Activated T-cell treated with anti-CD3 and anti-CD28 coated beads for 1 hour (primary cell): ENCODE results near the gene ANKRD12.
A peak's percentile ranks its signal among the peaks of the same experiment; 100 is the strongest.

ENCODE experiments used
- DNase-seq: peaks from one replicate; pipeline ENCODE4 v3.0.0-alpha.2; 2020; ENCODE audit warnings: low read depth

Gene ANKRD12

DNA sequence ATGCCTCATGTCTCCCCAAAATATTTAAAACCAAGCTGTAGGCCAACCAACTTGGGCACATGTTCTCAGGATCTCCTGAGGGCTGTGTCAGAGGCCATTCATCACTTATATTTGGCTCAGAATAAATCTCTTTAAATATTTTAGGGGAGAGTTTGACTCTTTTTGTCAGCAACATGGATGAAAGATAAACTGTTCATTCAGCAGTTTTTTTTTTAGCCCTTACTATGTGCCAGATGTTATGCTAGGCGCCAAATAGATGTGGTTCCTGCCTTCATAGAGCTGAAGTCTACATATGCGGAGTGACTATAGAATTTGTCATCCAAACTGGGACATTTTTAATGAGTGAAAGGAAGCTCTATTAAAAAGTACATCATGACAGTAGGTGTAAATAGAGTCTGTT is 155.5 kb downstream of the ANKRD12 start:
- DNase-seq: no peak

DNA sequence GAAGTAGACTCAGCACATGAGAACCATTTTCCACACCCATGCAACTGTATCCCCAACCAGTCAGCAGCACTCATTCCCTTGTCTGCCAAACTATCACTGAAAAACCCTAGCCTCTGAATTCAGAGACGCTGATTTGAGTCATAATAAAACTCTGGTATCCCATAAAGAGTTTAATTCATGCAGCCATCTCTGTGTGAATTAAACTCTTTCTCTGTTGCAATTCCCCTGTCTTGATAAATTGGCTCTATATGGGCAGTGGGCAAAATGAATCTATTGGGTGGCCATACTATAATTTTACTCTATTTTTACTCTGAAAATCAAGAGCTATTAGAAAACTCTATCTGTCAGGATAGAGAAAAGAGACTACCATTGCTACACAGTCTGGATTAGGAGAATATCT is 157.4 kb downstream of the ANKRD12 start:
- DNase-seq: no peak

DNA sequence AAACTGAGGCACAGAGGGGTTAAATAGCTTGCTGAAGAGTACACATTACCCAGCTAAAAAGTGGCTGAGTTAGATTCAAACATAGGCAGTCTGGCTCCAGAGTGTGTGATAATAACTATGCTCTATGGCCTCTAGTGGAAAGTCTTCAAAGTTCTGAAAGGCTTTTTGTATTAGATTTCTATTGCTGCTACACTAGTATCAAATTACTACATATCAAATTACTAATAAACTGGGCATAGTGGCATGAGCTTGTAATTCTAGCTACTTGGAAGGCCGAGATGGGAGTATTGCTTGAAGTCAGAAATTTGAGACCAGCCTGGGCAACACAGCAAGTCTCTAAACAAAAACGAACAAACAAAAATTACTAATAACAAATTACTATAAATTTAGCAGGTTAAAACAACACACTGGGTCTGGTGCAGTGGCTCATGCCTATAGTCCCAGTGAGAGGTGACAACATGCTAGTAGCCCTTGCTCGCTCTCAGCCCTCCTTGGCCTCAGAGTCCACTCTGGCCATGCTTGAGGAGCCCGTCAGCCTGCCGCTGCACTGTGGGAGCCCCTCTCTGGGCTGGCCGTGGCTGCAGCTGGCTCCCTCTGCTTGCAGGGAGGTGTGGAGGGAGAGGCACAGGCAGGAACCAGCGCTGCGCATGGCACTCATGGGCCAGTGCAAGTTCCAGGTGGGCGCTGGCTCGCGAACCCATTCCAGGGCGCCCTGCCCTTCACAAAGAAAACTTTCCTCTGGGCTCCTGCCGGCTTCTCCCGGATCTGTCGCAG is 159.8 kb downstream of the ANKRD12 start:
- DNase-seq: no peak

DNA sequence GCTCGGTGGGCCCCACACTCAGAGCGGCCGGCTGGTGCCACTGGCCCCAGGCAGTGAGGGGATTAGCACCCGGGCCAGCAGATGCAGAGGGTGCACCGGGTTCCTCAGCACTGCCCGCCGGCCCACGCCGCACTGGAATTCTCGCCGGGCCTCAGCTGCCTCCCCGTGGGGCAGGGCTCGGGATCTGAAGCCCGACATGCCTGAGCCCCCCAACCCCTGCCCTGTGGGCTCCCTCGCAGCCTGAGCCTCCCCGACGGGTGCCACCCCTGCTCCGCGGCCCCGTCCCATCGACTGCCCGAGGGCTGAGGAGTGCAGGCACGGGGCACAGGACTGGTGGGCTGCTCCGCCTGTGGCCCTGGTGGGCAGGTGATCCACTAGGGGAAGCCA is 160.4 kb downstream of the ANKRD12 start:
- DNase-seq: no peak

DNA sequence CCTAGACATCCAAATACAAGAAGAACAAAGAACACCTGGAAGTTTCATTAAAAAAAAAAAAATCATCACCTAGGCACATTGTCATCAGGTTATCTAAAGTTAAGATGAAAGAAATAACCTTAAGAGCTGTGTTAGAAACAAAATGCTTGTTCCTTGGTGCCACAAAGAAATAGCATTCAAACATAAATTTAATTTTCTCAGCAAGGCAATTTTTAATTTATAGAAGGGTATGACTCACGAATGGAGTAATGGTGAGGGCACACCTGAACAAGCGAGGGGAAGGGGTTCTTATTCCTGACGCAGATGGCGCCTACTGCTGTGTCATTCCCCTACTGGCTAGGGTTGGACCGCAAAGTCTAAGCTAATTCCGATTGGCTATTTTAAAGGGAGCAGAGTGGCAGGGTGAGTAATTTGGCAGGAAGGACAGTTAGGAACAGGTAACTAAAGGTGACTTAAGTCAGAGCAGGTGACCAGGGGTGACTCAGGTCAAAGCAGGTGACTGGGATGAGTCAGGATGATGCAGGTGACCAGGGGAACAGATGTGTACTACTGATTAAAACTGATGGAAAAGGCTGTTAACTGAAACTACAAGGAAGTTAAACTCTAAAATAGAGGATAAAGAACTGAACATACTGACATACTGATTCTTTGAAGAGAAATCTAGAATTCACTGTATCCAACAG is 167.9 kb downstream of the ANKRD12 start:
- DNase-seq: no peak

DNA sequence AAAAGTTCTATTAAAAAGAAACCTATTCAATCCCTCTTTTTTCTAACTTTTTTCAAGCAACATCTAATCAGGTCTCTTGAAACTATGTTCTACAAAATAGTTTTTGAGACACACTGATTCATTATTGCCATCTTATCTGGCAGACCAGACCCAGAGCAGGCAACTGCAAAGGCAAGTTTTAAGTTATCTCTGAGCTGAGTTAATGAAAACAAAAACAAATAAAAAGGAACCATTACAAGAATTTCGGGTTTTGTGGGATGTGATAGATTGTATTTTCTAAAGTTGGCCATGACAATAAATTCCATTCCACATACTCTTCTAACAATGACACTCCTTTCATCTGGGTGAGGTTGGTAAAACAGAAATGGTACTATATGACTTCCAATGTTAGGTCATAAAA is 182.8 kb downstream of the ANKRD12 start:
- no peak for DNase-seq

DNA sequence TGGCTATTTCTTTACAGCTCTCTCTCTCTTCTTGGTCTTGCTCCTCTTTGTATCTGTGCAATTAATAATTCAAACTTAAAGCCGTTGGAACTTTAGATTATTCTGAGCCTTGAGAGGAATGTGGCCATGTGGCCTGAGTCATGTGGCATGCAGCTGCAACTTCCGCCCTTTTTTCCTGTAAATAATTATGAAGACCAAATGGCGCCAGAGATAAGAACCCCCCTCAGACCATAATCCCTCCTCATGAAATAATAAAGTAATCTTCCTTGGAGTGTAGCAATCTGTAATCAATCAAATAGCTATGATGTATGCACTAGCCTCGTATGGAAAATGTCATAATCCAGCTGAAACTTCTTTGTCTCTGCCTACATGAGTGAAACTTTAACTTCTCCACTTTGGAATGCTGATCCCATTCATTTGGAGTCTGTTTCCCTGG is 184.5 kb downstream of the ANKRD12 start:
- no peak for DNase-seq

DNA sequence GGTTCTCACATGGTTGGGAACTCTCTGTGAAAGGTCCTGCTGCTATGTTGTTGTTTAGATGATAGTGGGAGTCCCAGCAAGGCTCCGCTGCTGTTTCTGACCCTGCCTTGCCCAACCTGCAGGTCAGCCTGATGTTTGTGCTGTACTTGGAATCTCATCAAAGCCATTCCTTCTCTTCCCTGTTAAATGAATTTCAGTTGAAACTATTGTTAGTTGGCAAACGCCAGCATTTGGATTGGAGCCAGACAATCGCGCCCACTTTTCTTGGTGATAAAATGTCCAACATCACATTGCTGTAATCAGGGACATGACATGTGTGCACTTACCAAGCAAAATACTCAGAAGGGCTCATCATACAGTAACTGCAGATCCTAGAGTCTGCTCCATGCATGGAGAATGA is 185.2 kb downstream of the ANKRD12 start:
- DNase-seq: no peak

DNA sequence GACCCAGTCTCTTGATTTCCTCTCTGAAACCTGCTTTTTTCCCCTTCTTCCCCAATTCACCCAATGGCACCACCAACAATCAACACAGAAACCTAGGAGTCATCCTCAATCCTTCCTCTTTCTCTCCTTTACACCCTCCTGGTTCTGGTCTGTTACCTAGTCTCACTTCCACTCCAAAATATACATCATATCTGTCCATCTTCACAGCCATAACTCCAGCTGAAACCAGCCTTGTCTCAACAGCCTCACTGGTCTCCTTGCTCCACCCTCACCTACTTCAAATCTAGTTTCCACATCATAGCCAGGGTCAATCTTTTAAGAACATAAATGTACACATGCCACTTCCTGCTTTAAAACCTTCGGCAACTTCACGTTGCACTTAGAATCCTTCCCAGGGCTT is 186.2 kb downstream of the ANKRD12 start:
- DNase-seq: no peak

DNA sequence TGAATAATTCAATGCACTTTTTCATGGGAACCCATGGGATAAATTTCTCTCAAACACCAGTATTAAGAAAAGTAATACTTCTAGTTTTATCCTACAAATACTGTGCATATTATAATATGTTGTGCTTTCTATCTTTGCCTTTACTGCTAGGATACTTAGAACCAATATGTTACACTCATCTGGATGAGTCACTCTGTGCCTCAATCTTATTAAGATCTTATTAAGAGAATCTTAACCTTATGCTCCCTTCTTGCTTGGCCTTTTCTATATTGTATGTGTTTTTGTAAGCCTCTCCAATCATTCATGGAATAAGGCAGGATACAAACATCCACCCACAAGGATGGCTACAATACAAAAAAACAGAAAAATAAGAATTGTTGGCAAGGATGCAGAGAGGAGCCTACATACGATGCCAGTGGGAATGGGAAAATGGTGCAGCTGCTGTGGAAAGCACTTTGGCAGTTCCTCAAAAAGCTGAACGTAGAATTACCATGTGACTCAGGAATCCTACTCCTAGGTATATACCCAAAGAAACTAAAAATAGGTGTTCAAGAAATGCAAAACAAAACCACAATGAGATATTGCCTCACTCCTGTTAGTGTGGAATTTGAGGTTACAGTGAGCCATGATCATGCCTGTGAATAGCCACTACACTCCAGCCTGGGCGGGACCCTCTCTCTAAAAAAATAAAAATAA is 187.3 kb downstream of the ANKRD12 start:
- DNase-seq: no peak

DNA sequence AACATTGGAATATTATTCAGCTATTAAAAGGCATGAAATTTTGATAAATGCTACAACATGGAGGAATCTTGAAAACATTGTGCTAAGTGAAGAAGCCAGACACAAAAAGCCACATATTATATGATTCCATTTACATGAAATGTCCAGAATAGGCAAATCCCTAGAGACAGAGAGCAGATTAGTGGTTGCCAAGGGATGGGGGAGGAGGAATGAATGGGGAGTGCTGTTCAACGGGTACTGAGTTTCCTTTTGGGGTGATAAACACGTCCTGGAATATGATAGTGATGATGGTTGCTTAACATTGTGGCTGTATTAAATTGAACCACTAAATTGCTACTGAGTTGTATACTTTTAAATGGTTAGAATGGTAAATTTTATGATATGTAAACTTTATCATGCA is 189.1 kb downstream of the ANKRD12 start:
- no peak for DNase-seq

DNA sequence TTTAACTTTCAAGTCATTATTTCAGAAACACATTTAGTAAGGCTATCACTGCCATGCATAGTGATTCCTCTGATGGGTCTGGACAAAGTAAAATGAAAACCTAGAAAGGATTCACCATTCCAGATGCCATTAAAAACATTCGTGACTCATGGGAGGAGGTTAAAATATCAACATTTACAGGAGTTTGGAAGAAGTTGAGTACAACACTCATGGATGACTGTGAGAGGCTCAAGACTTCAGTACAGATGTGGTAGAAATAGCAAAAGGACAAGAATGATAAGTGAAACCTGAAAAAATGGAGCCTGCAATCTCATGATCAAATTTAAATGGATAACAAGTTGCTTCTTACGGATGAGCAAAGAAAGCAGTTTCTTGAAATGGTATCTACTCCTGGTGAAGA is 192.2 kb downstream of the ANKRD12 start:
- no peak for DNase-seq

DNA sequence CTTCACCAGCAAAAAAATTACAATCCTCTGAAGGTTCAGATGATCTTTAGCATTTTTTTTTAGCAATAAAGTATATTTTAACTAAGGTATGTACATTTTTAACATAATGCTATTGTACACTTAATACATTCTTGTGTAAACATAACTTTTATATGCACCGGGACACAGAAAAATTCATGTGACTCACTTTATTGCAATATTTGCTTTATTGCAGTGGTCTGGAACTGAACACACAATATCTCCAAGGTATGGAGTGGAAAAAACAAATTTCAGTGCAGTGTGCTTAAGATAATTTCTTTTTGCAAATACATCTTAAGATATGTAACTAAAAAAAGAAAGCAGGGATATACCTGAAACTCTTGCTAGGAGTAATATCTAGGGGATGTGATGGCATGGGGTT is 192.9 kb downstream of the ANKRD12 start:
- no peak for DNase-seq

DNA sequence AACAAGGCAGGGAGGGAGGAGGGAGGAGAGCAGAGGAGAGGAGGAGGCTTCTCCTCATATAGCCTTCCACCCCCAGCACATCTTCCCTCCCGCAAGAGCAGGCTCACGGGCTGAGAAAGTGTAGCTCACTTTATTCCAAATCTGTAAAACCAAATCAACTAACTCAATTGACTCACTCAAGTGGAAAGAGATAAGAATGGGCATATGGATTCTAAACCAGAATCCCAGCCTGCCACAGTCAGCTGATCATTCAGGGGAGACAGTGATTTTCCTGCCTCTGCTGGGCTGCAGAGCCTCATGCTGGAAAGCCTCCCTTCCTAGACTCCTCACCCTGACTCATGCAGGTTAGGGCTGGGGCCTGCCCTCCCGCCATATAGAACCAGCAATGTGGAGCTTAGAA is 193.8 kb downstream of the ANKRD12 start:
- no peak for DNase-seq

DNA sequence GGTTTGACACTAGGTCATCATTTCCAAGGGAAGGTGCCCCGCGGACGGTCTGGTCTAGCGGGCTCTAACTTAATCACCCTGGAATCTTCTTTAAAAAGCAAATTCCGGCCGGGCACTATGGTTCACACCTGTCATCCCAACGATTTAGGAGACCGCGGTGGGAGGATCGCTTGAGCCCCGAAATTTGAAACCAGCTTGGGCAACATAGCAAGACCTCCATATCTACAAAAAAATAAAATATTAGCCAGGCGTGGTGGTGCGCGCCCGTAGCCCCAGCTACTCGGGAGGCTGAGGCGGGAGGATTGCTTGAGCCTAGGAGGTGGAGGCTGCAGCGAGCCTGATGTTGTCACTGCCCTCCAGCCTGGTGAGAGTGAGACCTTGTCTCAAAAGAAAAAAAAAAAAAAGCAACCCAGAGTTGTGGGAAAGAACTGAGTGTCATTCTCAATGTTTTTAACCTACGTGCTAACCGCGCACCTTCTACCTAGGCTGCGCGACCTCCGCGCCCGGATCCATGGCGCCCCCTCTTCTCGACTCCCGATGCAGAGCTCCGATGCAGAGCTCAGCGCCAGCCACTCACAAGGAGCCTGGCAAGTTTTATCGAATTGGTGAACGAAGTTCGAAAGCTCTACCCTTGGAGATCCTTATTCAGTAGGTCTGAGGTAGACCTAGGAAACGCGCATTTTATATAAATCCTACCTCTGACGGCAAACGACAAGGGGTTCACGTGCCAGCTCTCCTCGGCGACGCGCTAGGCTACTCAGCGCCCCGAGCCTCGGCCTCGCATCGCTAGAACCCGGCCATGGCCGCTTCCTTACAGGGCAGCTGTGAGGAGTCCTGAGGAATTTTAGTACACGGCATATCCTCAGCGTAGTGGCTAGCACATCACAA is 197.1 kb downstream of the ANKRD12 start:
- DNase-seq: peak; percentile 5

DNA sequence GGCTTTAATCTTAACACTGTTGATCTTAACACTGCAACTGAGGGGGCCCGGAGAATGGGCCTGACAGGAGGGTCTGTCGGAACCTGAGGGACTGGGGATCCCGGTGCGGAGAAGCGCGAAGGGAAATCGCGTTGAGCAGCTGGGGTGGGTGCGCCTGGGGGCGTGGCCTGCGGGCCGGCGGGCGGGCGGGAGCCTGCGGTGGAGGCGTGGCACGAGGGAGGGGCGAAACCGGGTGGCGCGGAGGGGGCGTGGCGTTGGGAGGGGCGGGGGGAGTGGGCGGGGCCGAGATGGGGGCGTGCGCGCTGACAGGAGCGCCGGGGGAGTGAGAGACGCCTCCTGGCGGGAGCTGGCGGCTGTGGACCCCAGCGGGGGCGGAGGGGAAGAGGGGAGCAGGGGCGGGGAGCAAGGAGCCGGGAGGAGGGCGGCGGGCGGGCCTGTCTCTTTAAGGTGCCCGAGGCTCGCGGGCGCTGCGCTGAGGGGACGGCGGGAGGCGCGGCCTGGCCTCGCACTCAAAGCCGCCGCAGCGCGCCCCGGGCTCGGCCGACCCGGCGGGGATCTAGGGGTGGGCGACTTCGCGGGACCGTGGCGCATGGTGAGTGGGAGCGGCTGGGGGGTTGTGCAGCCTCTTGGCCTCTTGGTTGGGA is 197.9 kb downstream of the ANKRD12 start, which contains the start of gene TWSG1:
TSS of gene TWSG1 (plus strand) at position 445 of the 644 bp plus-strand sequence. CDS start 2,457 bp downstream, outside the sequence.
- DNase-seq: peak; percentile 95

DNA sequence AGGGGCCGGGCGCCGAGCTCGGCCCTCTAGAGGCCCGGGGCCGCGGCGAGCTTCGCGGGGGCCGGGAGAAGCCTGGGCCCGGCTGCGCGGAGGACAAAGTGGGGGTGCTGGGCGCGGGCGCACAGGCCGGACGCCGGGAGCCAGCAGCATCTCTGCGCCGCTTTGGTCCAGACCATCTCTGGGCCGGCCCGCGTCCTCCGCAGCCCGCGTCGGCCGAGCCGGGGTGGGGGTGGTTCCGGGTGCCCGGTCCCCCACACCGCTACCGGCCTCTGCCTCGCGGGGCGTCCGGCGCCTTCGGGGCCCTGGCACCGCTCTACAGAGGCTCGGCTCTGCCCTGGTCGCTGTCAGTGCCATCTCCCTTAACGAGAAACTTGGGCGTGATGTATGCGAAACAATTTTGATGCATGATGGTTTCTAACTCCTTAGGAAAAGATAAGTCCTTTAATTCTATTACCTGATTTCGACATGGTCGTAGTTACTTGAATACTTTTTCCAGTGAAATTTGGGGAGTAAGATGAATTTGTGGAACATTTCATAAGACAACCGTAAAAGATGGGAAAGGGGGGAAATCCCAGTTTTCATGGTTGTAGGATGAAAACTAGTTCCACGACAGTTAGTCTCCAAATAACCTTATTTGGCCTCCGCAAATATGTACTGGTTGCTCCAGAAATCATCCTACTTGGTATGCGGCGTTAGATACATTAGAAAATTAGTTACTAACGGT is 198.6 kb downstream of the ANKRD12 start:
- DNase-seq: peak; percentile 5
